Erythroblast (primary cell): Measurements from ENCODE around the gene ERGIC1.

Source experiments
- DNase-seq, 2 experiments: peaks; one replicate each; lab custom pipeline; 2025; lab: John Stamatoyannopoulos, UW
- GATA1 ChIP-seq: IDR thresholded peaks from 2 replicates; pipeline ENCODE4 v1.6.1; 2011; ENCODE audit warnings: low read depth, mild to moderate bottlenecking, control low read depth, low read length, moderate library complexity
- POLR2A ChIP-seq: IDR thresholded peaks from 2 replicates; pipeline ENCODE4 v1.6.1; 2011; ENCODE audit warnings: mild to moderate bottlenecking, low read length

The ERGIC1 gene

DNA sequence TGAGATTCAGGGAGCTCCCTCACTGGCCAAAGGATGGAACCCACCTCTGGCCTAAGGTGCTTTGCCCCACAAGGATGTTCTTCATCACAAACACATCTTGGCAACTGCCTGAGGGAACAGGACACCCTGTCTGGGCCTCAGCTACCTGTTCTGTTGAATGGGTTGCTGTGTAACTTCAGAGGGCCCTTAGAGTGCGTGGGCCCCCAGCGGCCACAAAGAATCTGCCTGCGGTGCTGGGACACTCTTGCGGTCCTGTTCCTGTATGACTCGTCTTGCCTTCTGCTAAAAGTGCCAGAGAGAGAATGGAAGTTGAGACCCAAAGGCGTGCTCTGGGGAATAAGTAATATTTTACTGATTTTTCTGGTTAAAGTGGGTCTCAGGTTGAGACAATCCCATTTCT, 111.1 kb downstream of the ERGIC1 start:
- no peak for TF ChIP-seq GATA1
- no peak for TF ChIP-seq POLR2A
- DNase-seq = no peak

DNA sequence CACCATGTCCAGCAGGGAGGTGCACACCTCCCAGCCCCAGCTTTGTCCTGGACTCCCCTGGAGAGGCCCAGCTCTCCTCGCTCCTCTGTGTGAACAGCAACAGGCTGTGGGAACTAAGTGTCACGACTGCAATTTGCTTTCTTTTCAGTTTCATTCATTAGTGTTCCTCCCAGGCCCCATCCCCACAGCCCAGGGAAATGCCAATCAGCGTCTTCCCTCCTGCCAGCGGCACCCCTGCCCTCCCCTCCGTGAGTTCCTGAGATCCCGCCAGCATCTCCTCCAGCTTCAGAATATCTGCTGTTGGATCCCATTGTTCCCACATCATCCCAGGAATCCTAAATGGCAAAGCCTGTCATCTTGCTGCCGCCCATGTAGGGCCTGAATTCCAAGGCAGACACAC, 112.1 kb downstream of the ERGIC1 start:
- TF ChIP-seq POLR2A (no peak), GATA1 (no peak)

DNA sequence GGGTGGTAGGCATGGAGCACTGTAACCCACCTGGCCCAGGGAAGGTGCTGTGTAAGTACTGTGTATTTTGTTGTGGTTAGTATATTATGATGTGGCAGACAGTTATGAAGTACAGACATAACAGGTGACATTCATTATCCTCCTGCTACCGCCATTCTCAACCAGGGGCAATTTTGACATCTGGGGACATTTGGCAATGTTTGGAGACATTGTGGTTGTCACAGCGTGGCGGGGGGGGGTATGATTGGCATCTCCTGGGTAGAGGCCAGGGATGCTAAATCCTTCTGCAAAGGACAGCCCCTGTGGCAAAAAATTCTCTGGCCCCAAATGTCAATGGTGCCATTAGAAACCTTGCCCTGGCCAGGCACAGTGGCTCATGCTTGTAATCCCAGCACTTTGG, 115.4 kb downstream of the ERGIC1 start:
- DNase-seq = no peak
- no peak for TF ChIP-seq GATA1
- TF ChIP-seq POLR2A = no peak

More for the DNA sequence above, 112.1 kb downstream of the ERGIC1 start:
- DNase-seq = no peak

DNA sequence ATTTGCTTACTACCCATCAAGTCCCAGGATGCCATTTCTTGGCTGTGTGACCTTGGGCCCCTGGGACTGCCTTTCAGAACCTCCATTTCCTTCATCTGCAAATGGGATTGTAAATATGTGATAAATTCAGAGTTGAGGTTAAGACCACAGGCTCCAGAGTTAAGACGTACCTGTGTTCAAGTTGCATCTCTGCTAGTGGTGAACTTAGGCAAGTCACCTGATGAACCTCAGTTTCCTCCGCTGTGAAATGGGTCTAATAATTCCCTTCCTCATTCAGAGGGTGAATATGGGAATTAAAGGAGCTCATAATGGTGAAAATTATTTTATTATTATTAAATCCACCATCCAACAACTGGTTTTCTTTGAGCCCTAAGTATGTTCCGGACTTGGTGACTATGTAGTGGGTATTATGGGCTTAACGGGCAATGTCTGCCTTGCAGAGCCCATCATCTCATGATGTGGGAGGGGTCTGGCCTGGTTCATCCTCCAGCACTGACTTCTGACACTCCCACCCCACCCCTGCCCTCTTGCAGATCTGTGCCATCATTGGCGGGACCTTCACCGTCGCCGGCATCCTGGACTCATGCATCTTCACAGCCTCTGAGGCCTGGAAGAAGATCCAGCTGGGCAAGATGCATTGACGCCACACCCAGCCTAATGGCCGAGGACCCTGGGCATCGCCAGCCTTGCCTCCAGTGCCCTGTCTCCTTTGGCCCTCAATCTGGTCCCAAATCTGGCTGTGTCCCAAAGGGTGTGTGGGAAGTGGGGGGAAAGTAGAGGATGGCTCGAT, 116.3 kb downstream of the ERGIC1 start:
- DNase-seq = no peak
- TF ChIP-seq POLR2A = no peak
- no peak for TF ChIP-seq GATA1

DNA sequence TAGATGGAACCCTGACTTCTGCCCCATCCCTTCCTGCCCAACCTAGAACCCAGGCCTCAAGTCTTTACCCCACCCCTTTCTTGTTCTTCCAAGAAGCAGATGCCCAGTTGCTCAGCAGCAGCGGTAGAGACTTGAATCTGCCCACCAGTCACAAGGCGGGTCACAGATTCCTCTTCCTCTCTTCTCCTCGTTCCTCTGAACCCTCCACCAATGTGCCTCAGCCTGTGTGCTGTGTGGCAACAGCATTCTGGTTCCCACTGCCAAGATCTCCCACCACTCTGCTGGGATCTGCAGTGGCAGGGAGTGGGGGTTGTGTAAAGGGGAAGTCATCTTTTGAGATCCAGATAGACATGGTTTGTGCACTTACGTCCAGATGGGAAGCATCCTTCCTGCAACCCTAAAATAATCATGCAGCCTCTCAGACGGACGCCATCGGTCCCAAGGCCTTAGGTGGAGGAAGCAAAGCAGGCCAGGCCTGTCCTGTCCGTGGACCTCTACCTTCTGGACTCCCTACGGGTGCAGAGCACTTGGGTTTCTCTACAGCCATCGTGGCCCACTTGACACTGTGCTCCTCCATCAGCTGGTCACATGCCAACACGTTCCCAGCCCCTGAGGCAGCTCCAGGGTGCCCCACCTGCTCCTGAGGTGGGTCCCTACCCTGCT, 117.5 kb downstream of the ERGIC1 start:
- no peak for DNase-seq
- TF ChIP-seq GATA1 (no peak), POLR2A (no peak)

DNA sequence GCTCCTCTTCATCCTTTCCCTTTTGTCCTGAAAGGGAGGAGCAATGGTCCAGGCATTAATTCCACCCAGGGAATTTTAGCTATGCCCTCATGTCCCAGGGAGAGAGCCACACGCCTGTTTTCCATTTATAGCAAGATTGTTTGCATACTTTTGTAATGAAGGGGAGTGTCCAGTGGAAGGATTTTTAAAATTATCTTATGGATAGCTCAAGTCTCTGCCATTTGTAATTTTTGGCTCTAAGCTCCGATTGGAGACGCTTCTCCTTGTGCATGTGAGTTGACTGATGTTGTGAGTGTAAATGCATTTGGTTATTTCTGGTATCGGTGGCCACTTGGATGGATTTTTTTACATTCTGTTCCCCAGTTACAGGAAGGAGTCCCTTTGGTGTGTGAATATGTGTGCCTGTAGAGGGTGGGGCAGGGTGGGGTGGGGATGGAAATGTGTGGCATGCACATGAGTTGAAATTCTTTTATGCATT, 118.0 kb downstream of the ERGIC1 start:
- DNase-seq = no peak
- TF ChIP-seq GATA1 (no peak), POLR2A (no peak)

DNA sequence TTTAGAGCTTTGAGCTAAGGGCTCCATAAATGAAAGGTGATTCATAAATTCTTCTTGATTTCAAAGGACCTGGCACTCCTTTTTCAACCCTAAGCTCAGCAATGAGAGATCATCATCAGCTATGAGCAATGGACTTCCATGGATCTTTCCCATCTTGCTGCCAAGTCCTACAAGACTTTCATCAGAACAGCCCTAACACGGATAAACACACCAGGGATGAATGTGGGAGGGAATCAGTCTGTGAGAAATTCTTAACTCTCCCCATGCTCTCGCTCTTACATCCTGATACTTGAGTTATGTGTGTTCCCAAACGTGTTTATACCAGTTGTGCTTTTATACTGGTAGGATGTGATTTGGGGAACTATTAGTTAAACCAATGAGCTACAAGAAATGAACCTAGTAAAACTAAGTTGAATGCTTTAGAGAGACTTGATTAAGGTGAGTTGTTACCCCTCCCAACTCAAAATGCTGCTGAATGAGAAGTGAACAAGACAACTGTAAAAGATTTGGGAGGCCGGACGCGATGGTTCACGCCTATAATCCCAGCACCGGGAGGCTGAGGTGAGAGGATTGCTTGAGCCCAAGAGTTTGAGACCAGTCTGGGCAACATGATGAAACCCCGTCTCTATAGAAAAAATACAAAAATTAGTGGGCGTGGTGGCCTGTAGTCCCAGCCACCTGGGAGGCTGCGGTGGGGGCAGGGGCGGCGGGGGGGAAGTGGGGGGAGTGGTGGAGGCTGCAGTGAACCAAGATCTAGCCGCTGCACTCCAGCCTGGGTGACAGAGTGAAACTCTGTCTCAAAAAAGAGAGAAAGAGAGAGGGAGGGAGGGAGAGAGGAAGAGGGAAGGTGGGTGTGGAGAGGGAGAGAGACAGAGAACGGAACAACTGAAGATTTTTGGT, 120.0 kb downstream of the ERGIC1 start:
- DNase-seq = no peak
- TF ChIP-seq POLR2A (no peak), GATA1 (no peak)

DNA sequence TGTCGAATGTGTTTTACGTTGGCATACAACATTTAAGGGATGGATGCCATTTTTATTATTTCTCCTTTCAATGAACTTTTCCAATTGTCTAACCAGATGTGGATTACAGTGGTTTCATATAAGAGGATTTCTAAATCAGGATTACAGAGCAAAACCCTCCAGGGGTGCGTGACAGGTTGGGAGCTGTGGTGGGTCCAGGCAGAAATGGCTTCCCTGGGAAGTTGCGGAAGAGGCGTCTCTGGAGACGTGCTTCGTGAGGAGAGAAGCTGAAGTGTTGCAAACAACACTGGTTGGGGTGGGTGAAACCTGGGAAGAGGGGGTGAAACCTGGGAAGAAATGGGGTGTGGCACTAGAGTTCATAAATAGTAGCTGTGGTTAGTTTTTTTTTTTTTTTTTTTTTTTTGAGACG, 120.7 kb downstream of the ERGIC1 start:
- DNase-seq = no peak
- TF ChIP-seq POLR2A = no peak
- no peak for TF ChIP-seq GATA1

DNA sequence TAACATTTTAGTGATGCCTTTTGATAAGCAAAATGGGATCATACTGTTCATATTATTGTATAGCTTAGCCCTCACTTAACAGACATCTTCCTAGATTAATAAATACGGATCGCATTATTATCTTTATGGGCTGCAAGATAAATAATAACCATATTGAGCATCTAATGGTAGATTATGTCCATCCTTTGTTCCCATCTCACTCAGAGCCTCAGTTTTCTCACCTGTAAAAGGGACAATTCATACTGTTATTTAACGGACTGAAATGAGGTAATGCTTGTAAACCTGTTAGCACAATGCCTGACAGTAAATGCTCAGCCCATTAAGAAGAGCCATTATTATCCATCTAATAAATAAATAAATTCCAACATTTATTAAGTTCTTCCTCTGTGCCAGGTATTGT, 122.2 kb downstream of the ERGIC1 start:
- no peak for TF ChIP-seq GATA1
- no peak for DNase-seq

DNA sequence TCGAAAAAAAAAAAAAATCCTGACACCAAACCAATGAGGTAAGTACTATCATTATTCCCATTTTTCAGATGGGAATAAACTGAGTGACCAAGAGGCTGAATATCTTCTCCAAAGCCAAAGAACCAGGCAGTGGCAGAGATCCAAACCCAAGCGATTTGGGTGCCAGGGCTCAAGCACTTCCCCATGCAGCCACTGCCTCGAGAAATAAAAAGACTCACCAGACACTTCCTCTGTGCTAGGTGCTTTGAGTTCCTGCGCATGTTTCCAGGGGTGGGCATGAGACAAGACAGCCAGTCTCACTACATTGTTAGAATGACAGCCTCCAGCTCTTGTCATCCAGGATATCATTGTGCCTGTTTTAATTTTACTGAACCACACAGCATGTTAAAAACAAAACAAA, 122.9 kb downstream of the ERGIC1 start:
- no peak for TF ChIP-seq POLR2A
- no peak for TF ChIP-seq GATA1
- no peak for DNase-seq

DNA sequence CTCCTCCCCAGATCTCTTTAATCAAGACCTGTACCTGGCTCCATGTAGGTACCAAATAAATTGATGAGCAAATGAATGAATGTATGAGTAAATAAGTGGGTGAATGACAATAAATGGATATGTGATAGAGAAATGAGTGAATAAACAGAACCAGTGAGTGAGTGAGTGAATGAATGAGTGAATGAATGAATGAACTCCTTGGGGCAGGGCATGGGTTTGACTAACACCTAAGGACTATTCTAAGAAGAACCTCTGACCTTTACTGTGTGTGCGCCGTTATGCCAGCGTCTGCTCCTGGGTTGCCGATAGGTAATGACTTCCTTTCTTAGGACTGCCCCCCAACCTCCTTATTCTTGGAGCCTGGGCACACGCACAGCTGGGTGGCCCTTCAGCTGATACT, 123.4 kb downstream of the ERGIC1 start:
- TF ChIP-seq POLR2A (no peak), GATA1 (no peak)
- no peak for DNase-seq

DNA sequence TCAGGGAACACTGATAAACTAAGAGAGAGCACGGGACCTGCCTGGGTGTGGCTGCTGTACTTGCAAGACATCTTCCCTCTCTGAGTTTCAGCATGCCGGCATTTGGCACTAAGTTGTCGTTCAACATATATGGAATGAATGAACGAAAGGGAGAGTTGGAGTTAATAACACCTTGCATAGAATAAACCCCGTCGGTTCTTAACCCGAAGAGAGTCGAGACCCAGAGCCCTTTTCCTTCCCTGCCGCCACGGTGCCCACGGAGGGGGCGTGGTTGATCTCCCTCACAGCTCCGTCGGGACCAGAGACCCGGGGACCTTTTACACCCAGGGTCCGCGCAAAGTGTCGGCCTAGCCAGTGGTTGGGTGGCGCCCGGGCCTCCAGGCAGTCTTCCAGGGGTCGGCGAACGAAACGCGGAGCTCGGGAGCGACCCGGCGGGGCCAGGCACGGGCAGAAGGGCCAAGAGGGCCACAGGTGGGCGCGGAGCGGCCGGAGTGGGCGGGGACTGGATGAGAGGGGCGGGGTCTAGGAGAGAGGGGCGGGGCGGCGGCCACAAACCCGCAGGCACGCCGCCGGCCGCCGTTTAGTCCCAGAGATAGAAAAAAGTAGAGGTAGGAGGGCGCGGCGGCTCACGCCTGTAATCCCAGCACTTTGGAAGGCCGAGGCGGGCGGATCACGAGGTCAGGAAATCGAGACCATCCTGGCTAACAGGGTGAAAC, 124.4 kb downstream of the ERGIC1 start:
- DNase-seq = peak; percentile 82 to 84
- TF ChIP-seq GATA1 = no peak
- TF ChIP-seq POLR2A = no peak
